Measurements from ENCODE around the gene OPN1SW. TPM values are rescaled to one million over a fixed set of nuclear protein-coding genes. Genes with fewer than 3 reads are reported as not detected.

Gene OPN1SW
- not detected for total RNA-seq

DNA sequence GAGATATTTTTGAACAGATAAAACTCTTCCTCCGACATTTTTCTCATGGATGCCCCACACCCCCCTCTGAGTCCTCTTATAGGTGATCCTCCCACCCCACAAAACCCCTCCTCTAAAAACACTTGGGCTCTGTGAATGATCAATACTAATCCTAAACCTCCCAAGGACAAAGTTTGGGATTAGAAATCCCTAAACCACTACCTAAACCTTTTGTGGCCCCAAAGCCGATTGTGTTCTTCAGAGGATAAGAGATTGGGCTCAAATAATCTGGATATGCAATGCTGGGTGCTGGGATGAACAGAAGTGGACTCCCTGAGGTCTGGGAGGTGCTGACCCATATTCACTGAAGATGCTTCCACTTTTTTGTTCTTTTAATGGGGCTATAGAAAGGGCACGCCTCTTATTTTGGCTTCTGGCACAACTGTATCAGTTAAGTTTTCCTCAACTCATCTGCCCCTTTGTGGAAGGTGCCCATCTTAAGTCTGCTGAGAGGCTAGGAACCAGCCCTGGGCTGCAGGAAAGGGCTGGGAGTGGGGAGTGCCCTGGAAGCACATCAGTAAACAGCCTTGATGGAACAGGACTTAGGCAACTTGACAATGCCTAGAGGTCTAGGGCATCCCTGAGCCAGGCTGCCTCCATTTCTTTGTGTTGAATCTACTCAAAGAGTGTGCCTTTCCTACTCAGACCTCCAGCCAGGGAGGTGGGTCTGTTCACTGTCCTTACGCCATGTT lies at the start of gene OPN1SW:
OPN1SW (minus strand) TSS at position 51 of the 731 bp plus-strand sequence; CDS start at position 38, 13 bp downstream.
- peaks cover 5% of the 10 kb centered on the region for H3K4me1 Mint-ChIP-seq (ENCODE audit: low read depth)
- H3K27ac Mint-ChIP-seq: no peak within 1 kb of the TSS
- peaks cover 4 to 7% of the 10 kb centered on the region in 2 donors for H3K9me3 Mint-ChIP-seq
- ATAC-seq (replicated peaks in 1 of 2) (no peak), DNase-seq (no peak)
- H3K27me3 Mint-ChIP-seq (ENCODE audit: low read depth): no peaks in the 10 kb centered on the region
- H3K4me3 Mint-ChIP-seq: no peak within 1 kb of the TSS
- H3K36me3 Mint-ChIP-seq (ENCODE audit: insufficient read depth in 2 of 2): peaks cover 7 to 20% of the 10 kb centered on the region in 2 donors

DNA sequence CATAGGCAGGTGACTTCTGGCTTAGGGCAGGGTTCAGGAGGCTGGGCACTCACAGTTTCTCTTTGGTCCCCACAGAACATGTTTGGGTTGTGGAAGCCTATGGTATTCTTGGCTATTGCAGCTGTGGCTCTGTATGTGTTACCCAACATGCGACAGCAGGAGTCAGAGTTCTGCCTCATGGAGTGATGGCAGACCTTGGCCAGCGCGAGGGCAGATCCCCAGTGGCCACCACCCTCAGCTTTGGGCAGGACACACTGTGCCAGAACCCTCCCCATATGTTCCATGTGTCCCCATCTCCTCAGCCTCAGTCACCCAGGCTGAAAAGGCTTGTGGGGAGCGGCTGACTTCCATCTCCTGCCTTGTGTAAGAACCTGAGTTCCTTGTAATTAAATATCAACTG lies 46.1 kb upstream of the OPN1SW start:
- no peak for DNase-seq
- no peak overlapping the region for H3K4me3 Mint-ChIP-seq
- H3K9me3 Mint-ChIP-seq: no peaks in the 10 kb centered on the region
- no peak for ATAC-seq (replicated peaks in 1 of 2)
- H3K27ac Mint-ChIP-seq: no peak overlapping the region
- H3K4me1 Mint-ChIP-seq (ENCODE audit: low read depth): peaks cover 5% of the 10 kb centered on the region
- H3K27me3 Mint-ChIP-seq (ENCODE audit: low read depth): peaks cover 10% of the 10 kb centered on the region
- no peaks in the 10 kb centered on the region for H3K36me3 Mint-ChIP-seq (ENCODE audit: insufficient read depth in 2 of 2)

DNA sequence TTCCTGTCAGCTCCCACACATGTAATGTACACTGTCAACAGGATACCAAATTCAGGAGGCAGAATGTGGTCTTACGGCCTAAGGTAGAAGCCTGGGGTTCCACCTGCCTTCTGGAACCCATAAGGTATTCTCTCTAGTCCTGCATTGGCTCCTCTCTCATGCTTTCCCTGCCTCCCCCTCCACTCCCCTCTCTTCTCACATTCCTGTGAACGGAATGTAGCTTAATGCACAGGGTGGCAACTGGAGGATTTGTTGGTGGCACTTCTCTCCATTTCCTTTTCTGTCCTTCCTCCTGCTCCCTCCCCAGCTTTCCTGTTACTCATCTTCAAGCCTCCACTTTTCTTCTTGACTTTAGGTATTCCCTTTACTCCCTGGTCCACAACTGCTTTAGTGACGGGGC lies 43.1 kb upstream of the OPN1SW start:
- no peaks in the 10 kb centered on the region for H3K9me3 Mint-ChIP-seq
- DNase-seq (no peak), ATAC-seq (replicated peaks in 1 of 2) (no peak)
- H3K4me3 Mint-ChIP-seq: no peak overlapping the region
- H3K27ac Mint-ChIP-seq: no peak overlapping the region
- no peaks in the 10 kb centered on the region for H3K36me3 Mint-ChIP-seq (ENCODE audit: insufficient read depth in 2 of 2)
- peaks cover 10% of the 10 kb centered on the region for H3K27me3 Mint-ChIP-seq (ENCODE audit: low read depth)
- H3K4me1 Mint-ChIP-seq (ENCODE audit: low read depth): peaks cover 5% of the 10 kb centered on the region

DNA sequence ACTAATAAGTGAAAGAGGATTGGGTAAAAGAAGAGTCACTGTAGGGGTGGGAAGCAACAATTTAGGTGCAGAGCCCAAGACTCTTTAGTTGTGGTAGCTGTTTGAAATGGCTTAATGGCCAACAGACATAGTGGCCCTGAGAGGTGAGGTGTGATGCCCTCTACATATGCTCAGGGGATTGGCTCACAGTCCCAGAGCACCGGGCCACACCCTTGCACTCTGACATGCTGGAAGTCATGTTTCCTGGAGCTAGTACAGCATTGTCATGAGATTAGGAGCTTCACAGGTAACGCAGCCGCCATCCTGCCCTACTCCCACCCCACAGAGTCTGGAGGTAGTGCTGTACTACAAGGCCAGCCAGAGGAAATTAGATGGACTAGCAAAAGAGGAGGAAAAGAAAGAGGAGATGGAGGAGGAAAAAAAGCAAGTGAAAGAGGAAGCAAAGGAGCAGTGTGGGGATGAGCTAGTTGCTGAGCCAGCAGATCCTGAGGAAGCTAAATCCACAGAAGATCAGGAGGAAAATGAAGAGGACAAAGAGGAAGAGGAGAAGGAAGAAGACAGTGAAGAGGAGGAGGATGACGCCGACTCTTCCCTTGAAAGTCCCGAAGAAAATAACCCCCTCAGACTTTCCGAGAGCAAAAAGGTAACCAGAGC lies 39.8 kb upstream of the OPN1SW start:
- no peak overlapping the region for H3K4me3 Mint-ChIP-seq
- ATAC-seq (replicated peaks in 1 of 2) (no peak), DNase-seq (no peak)
- no peak overlapping the region for H3K27ac Mint-ChIP-seq
- no peaks in the 10 kb centered on the region for H3K36me3 Mint-ChIP-seq (ENCODE audit: insufficient read depth in 2 of 2)
- H3K9me3 Mint-ChIP-seq: no peaks in the 10 kb centered on the region
- H3K4me1 Mint-ChIP-seq (ENCODE audit: low read depth): peaks cover 5% of the 10 kb centered on the region
- H3K27me3 Mint-ChIP-seq (ENCODE audit: low read depth): peaks cover 5% of the 10 kb centered on the region

- Mint-ChIP-seq H3K27me3 (ENCODE audit: low read depth) (peaks cover 5% of the 10 kb centered on the region), H3K36me3 (ENCODE audit: insufficient read depth in 2 of 2) (no peaks in the 10 kb centered on the region), H3K4me3 (no peak overlapping the region), H3K4me1 (ENCODE audit: low read depth) (no peaks in the 10 kb centered on the region), H3K27ac (no peak overlapping the region), H3K9me3 (no peaks in the 10 kb centered on the region)
- ATAC-seq (replicated peaks in 1 of 2) (no peak), DNase-seq (no peak)
Observed at GRCh38 chr7:128814499-128814898, 38.9 kb upstream of the OPN1SW start.

DNA sequence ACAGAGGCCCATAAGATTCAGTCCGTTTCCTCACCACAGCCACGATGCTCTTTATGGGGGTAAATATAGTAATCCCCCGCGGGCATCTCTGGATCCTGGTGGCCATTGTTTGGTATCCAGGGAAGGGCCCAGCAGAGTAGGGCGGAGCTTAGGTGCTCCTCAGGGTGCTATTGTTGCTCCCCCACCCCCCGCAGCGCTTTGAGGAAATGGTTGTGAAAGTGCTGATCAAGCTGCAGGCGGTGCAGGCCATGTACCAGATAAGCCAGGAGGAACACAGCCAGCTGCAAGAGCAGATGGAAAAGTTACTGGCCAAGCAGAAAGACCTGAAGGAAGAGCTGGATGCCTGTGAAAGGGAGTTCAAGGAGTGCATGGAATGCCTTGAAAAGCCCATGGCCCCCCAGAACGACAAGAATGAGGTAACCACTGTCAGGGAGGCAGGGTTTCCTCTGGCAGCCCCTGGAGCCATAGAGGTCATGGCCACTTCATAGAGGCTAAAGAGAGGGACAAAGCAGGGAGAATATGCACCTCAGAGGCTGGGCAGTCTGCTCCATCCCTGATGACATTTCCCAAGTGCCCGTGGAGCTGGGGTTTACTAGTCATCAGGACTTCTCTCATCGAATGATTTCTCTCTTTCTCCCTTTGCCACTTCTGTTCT lies 37.0 kb upstream of the OPN1SW start:
- Mint-ChIP-seq H3K9me3 (no peaks in the 10 kb centered on the region), H3K27ac (no peak overlapping the region), H3K27me3 (ENCODE audit: low read depth) (no peaks in the 10 kb centered on the region), H3K4me1 (ENCODE audit: low read depth) (no peaks in the 10 kb centered on the region), H3K4me3 (no peak overlapping the region), H3K36me3 (ENCODE audit: insufficient read depth in 2 of 2) (no peaks in the 10 kb centered on the region)
- DNase-seq (no peak), ATAC-seq (replicated peaks in 1 of 2) (no peak)

DNA sequence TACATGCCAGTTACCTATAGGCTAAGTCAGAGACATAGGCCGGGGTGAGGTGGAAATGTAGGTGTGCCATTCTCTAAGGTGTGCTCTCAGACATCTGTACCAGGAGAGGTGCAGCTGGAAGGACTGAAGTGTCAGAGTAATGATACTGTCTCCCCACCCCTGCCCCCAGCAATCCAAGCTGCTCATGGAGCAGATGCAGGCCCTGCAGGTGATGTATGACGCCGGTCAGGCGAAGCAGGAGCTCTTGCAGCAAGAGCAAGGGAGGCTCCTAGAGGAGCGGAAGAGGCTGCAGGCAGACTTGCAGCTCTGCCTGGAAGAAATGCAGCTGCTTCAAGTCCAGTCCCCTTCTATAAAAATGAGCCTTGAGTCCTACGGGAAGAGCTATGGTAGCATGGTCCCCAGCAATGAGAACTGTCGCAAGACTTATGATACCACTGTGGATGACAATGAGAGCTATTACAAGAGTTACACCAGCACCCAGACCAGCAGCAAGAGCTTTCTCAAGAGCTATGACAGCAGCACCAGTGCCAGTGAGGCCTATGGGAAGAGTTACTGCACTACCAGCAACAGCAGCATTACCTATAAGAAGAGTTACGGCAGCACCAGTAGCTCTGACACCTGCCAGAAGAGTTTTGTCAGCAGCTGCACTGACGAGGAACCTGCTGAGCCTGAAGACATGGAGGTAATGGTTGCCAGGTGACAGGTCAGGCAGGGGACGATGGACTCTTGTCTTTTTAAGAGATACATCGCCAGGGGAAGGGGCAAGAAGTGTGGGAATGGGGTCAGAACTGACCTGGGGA lies 36.2 kb upstream of the OPN1SW start:
- H3K27ac Mint-ChIP-seq: no peak overlapping the region
- no peak overlapping the region for H3K4me3 Mint-ChIP-seq
- no peaks in the 10 kb centered on the region for H3K9me3 Mint-ChIP-seq

GRCh38 chr7:128810997-128811396 lies 35.4 kb upstream of the OPN1SW start:
- H3K27me3 Mint-ChIP-seq (ENCODE audit: low read depth): no peaks in the 10 kb centered on the region
- no peaks in the 10 kb centered on the region for H3K36me3 Mint-ChIP-seq (ENCODE audit: insufficient read depth in 2 of 2)
- H3K4me1 Mint-ChIP-seq (ENCODE audit: low read depth): no peaks in the 10 kb centered on the region
- no peak for ATAC-seq (replicated peaks in 1 of 2)
- H3K4me3 Mint-ChIP-seq: no peak overlapping the region
- no peaks in the 10 kb centered on the region for H3K9me3 Mint-ChIP-seq
- H3K27ac Mint-ChIP-seq: no peak overlapping the region
- DNase-seq: no peak

More for the DNA sequence above, 36.2 kb upstream of the OPN1SW start:
- no peak for DNase-seq
- no peak for ATAC-seq (replicated peaks in 1 of 2)
- no peaks in the 10 kb centered on the region for H3K4me1 Mint-ChIP-seq (ENCODE audit: low read depth)
- no peaks in the 10 kb centered on the region for H3K27me3 Mint-ChIP-seq (ENCODE audit: low read depth)
- H3K36me3 Mint-ChIP-seq (ENCODE audit: insufficient read depth in 2 of 2): no peaks in the 10 kb centered on the region

GRCh38 chr7:128810473-128810872 lies 34.9 kb upstream of the OPN1SW start:
- Mint-ChIP-seq H3K27ac (no peak overlapping the region), H3K4me3 (no peak overlapping the region), H3K36me3 (ENCODE audit: insufficient read depth in 2 of 2) (no peaks in the 10 kb centered on the region), H3K4me1 (ENCODE audit: low read depth) (no peaks in the 10 kb centered on the region), H3K27me3 (ENCODE audit: low read depth) (no peaks in the 10 kb centered on the region), H3K9me3 (no peaks in the 10 kb centered on the region)
- no peak for DNase-seq
- no peak for ATAC-seq (replicated peaks in 1 of 2)

- H3K27ac Mint-ChIP-seq: no peak overlapping the region
- H3K27me3 Mint-ChIP-seq (ENCODE audit: low read depth): no peaks in the 10 kb centered on the region
- H3K4me1 Mint-ChIP-seq (ENCODE audit: low read depth): no peaks in the 10 kb centered on the region
Observed at GRCh38 chr7:128809363-128809762, 33.8 kb upstream of the OPN1SW start.

GRCh38 chr7:128807191-128807590 lies 31.6 kb upstream of the OPN1SW start:
- Mint-ChIP-seq H3K4me3 (no peak overlapping the region), H3K27me3 (ENCODE audit: low read depth) (no peaks in the 10 kb centered on the region), H3K27ac (no peak overlapping the region), H3K36me3 (ENCODE audit: insufficient read depth in 2 of 2) (no peaks in the 10 kb centered on the region), H3K4me1 (ENCODE audit: low read depth) (no peaks in the 10 kb centered on the region), H3K9me3 (no peaks in the 10 kb centered on the region)
- no peak for DNase-seq
- ATAC-seq (replicated peaks in 1 of 2): no peak

More at GRCh38 chr7:128809363-128809762, 33.8 kb upstream of the OPN1SW start:
- no peak overlapping the region for H3K4me3 Mint-ChIP-seq
- H3K9me3 Mint-ChIP-seq: no peaks in the 10 kb centered on the region
- ATAC-seq (replicated peaks in 1 of 2) (no peak), DNase-seq (no peak)
- no peaks in the 10 kb centered on the region for H3K36me3 Mint-ChIP-seq (ENCODE audit: insufficient read depth in 2 of 2)

- no peaks in the 10 kb centered on the region for H3K36me3 Mint-ChIP-seq (ENCODE audit: insufficient read depth in 2 of 2)
- no peak for ATAC-seq (replicated peaks in 1 of 2)
- H3K27ac Mint-ChIP-seq: no peak overlapping the region
- H3K4me3 Mint-ChIP-seq: no peak overlapping the region
- H3K4me1 Mint-ChIP-seq (ENCODE audit: low read depth): no peaks in the 10 kb centered on the region
- H3K9me3 Mint-ChIP-seq: no peaks in the 10 kb centered on the region
- no peaks in the 10 kb centered on the region for H3K27me3 Mint-ChIP-seq (ENCODE audit: low read depth)
- DNase-seq: no peak
Observed at GRCh38 chr7:128805225-128805624, 29.6 kb upstream of the OPN1SW start.

GRCh38 chr7:128804484-128804883 lies 28.9 kb upstream of the OPN1SW start:
- no peak overlapping the region for H3K4me3 Mint-ChIP-seq
- H3K27me3 Mint-ChIP-seq (ENCODE audit: low read depth): no peaks in the 10 kb centered on the region
- no peaks in the 10 kb centered on the region for H3K36me3 Mint-ChIP-seq (ENCODE audit: insufficient read depth in 2 of 2)
- H3K9me3 Mint-ChIP-seq: no peaks in the 10 kb centered on the region
- H3K4me1 Mint-ChIP-seq (ENCODE audit: low read depth): no peaks in the 10 kb centered on the region
- ATAC-seq (replicated peaks in 1 of 2) (no peak), DNase-seq (no peak)
- no peak overlapping the region for H3K27ac Mint-ChIP-seq

All from activated T-cell treated with anti-CD3 and anti-CD28 coated beads, Interleukin-2, amount 50 U/mL, for 72 hours (primary cell).